SK-N-SH (cell line): Measurements from ENCODE around the gene RPS27A. TPM values are rescaled to one million over a fixed set of nuclear protein-coding genes. Genes with fewer than 3 reads are reported as not detected.
A peak's percentile ranks its signal among the peaks of the same experiment; 100 is the strongest.

ENCODE experiments used
- CTCF ChIA-PET: fragments of 300-600, 350-600 bp; formaldehyde crosslinking; extraction: SDS; loops from one replicate; lab custom pipeline; 2021; lab: Yijun Ruan, JAX
- POLR2A ChIA-PET: fragments of 350-600 bp; sonication (Branson Sonifier 250); formaldehyde crosslinking; extraction: SDS; loops from one replicate; lab custom pipeline; 2020; ENCODE audit warnings: antibody characterized with exemption, inconsistent platforms; lab: Yijun Ruan, JAX
- DNase-seq: peaks from one replicate; pipeline ENCODE4 v3.0.0; 2012
- H2AFZ ChIP-seq: fragments of 200-600 bp; sonication (generic); 2 replicates; pipeline ENCODE4 v1.8.1; 2016; ENCODE audit warnings: antibody characterized with exemption, mild to moderate bottlenecking, low read depth
- H3F3A ChIP-seq: fragments of 200-600 bp; sonication (generic); replicated peaks from 2 replicates; pipeline ENCODE3; 2016; ENCODE audit warnings: antibody characterized with exemption, mild to moderate bottlenecking; ENCODE audit not compliant: insufficient read depth
- H3K27ac ChIP-seq, 2 experiments: fragments of 200-500 bp in 1 of 2; fragments of 200-600 bp in 1 of 2; sonication (Bioruptor generic) in 1 of 2; sonication (generic), shearing (Covaris generic) in 1 of 2; 2 replicates each; pipeline versions ENCODE4 v1.5.1 to v1.6.1; 2014 to 2016; ENCODE audit warnings: low read depth in 2 of 2, inconsistent platforms in 1 of 2, low read length in 1 of 2, mild to moderate bottlenecking in 1 of 2, mixed read lengths in 1 of 2
- H3K27me3 ChIP-seq: fragments of 200-600 bp; sonication (generic), shearing (Covaris generic); 2 replicates; pipeline ENCODE4 v1.6.1; 2016; ENCODE audit warnings: mixed run types; ENCODE audit not compliant: insufficient read depth
- H3K36me3 ChIP-seq, 2 experiments: fragments of 200-500 bp in 1 of 2; fragments of 200-600 bp in 1 of 2; sonication (Bioruptor generic) in 1 of 2; sonication (generic) in 1 of 2; replicated peaks in 1 of 2; 2 replicates each; pipeline versions ENCODE3 to v1.5.1; 2014 to 2016; ENCODE audit warnings: low read length in 1 of 2, mild to moderate bottlenecking in 1 of 2; ENCODE audit not compliant: insufficient read depth in 2 of 2, control insufficient read depth in 1 of 2
- H3K4me1 ChIP-seq, 2 experiments: fragments of 200-500 bp in 1 of 2; fragments of 200-600 bp in 1 of 2; sonication (Bioruptor generic) in 1 of 2; sonication (generic), shearing (Covaris generic) in 1 of 2; 2 replicates each; pipeline versions ENCODE4 v1.5.1 to v1.6.1; 2014 to 2016; ENCODE audit warnings: low read depth in 1 of 2, low read length in 1 of 2, mixed run types in 1 of 2; ENCODE audit not compliant: insufficient read depth in 2 of 2, control insufficient read depth in 1 of 2
- H3K4me2 ChIP-seq: fragments of 200-600 bp; sonication (generic), shearing (Covaris generic); 2 replicates; pipeline ENCODE4 v1.6.1; 2017; ENCODE audit warnings: mixed run types
- H3K4me3 ChIP-seq, 2 experiments: fragments of 200-500 bp in 1 of 2; fragments of 200-600 bp in 1 of 2; sonication (Bioruptor generic) in 1 of 2; sonication (generic), shearing (Covaris generic) in 1 of 2; 2 replicates each; pipeline versions ENCODE4 v1.5.1 to v1.8.1; 2014 to 2016; ENCODE audit warnings: low read depth in 2 of 2, inconsistent platforms in 1 of 2, low read length in 1 of 2, mild to moderate bottlenecking in 1 of 2, mixed read lengths in 1 of 2, moderate library complexity in 1 of 2
- H3K79me2 ChIP-seq: fragments of 200-600 bp; sonication (generic); 2 replicates; pipeline ENCODE4 v1.8.1; 2017; ENCODE audit warnings: mild to moderate bottlenecking; ENCODE audit not compliant: insufficient read depth
- H3K9ac ChIP-seq: fragments of 200-600 bp; sonication (generic); 2 replicates; pipeline ENCODE4 v1.6.1; 2017; ENCODE audit warnings: mixed run types
- H3K9me2 ChIP-seq: fragments of 200-600 bp; sonication (generic); 2 replicates; pipeline ENCODE4 v1.6.1; 2017; ENCODE audit warnings: mixed run types
- H3K9me3 ChIP-seq: fragments of 200-600 bp; sonication (generic); 2 replicates; pipeline ENCODE4 v1.6.1; 2017; ENCODE audit warnings: mixed run types, mild to moderate bottlenecking, moderate library complexity
- H4K20me1 ChIP-seq: fragments of 200-600 bp; sonication (generic); 2 replicates; pipeline ENCODE4 v1.6.1; 2017; ENCODE audit warnings: mild to moderate bottlenecking, mixed run types; ENCODE audit not compliant: insufficient read depth
- CHD2 ChIP-seq: fragments of 150-350 bp; IDR thresholded peaks from 2 replicates; pipeline ENCODE4 v1.6.1; 2018; ENCODE audit warnings: low read length; ENCODE audit not compliant: partially characterized antibody
- CTCF ChIP-seq: fragments of 200-600 bp; sonication (generic); IDR thresholded peaks from 2 replicates; pipeline ENCODE4 v1.6.1; 2017; ENCODE audit warnings: antibody characterized with exemption, mild to moderate bottlenecking, moderate library complexity
- ELF1 ChIP-seq: IDR thresholded peaks from 2 replicates; pipeline ENCODE4 v1.4.0; 2012
- FOSL2 ChIP-seq: IDR thresholded peaks from 2 replicates; pipeline ENCODE4 v1.4.0; 2012; ENCODE audit warnings: low read depth, mild to moderate bottlenecking, moderate library complexity, borderline replicate concordance
- FOXM1 ChIP-seq: IDR thresholded peaks from 2 replicates; pipeline ENCODE4 v1.4.0; 2012; ENCODE audit warnings: low read depth, mild to moderate bottlenecking
- GABPA ChIP-seq: IDR thresholded peaks from 2 replicates; pipeline ENCODE4 v1.4.0; 2012; ENCODE audit warnings: low read depth, mild to moderate bottlenecking
- GATA2 ChIP-seq: sonication (generic); formaldehyde crosslinking; IDR thresholded peaks from 2 replicates; pipeline ENCODE4 v1.5.0; 2020; ENCODE audit warnings: mild to moderate bottlenecking, missing genetic modification reagents
- MAX ChIP-seq: IDR thresholded peaks from 2 replicates; pipeline ENCODE4 v1.4.0; 2012; ENCODE audit warnings: low read depth
- MEF2A ChIP-seq: IDR thresholded peaks from 2 replicates; pipeline ENCODE4 v1.4.0; 2012; ENCODE audit warnings: low read depth, borderline replicate concordance
- MXI1 ChIP-seq: IDR thresholded peaks from 2 replicates; pipeline ENCODE4 v1.6.1; 2012; ENCODE audit warnings: mild to moderate bottlenecking, low read depth, low read length, improper control_type of control experiment
- NRF1 ChIP-seq: IDR thresholded peaks from 2 replicates; pipeline ENCODE4 v1.6.1; 2012; ENCODE audit warnings: low read depth, mild to moderate bottlenecking, low read length
- POLR2AphosphoS5 ChIP-seq: IDR thresholded peaks from 2 replicates; pipeline ENCODE4 v1.6.1; 2012; ENCODE audit warnings: low read depth, low read length
- RAD21 ChIP-seq: IDR thresholded peaks from 2 replicates; pipeline ENCODE4 v1.6.1; 2012; ENCODE audit warnings: mild to moderate bottlenecking, low read length
- REST ChIP-seq: IDR thresholded peaks from 2 replicates; pipeline ENCODE4 v1.6.1; 2012; ENCODE audit warnings: mild to moderate bottlenecking, low read depth, low read length, moderate library complexity
- RFX5 ChIP-seq: IDR thresholded peaks from 2 replicates; pipeline ENCODE4 v1.6.1; 2012; ENCODE audit warnings: mild to moderate bottlenecking, improper control_type of control experiment, low read length
- RXRA ChIP-seq: IDR thresholded peaks from 2 replicates; pipeline ENCODE4 v1.4.0; 2012; ENCODE audit warnings: low read depth, mild to moderate bottlenecking, borderline replicate concordance
- TAF1 ChIP-seq: IDR thresholded peaks from 2 replicates; pipeline ENCODE4 v1.6.1; 2012; ENCODE audit warnings: low read depth, mild to moderate bottlenecking, low read length, moderate library complexity, borderline replicate concordance
- TCF12 ChIP-seq: IDR thresholded peaks from 2 replicates; pipeline ENCODE4 v1.4.0; 2012
- USF2 ChIP-seq: fragments of 150-350 bp; IDR thresholded peaks from 2 replicates; pipeline ENCODE4 v1.6.1; 2017; ENCODE audit warnings: antibody characterized with exemption, low read length, low read depth, borderline replicate concordance
- YY1 ChIP-seq: IDR thresholded peaks from 2 replicates; pipeline ENCODE4 v1.4.0; 2012; ENCODE audit warnings: low read depth, mild to moderate bottlenecking
- WGBS: methylation state at CpG from one replicate; pipeline ENCODE4 v1.1.6; 2017; ENCODE audit warnings: low lambda C conversion rate; 5-methylcytosine and 5-hydroxymethylcytosine counted together
- polyA plus RNA-seq, 3 experiments: library from polyadenylated mRNA; depleted of rRNA; stranded (reverse); fragments of >200 nt; gene quantifications; 2 replicates each; pipeline ENCODE4 v1.2.3, GENCODE V29; 2012
- TF ChIP-seq, protein P1 (sequence below): IDR thresholded peaks from 2 replicates; pipeline ENCODE4 v1.4.0; 2012; ENCODE audit warnings: low read depth, borderline replicate concordance
- TF ChIP-seq, protein P2 (sequence below): fragments of 150-350 bp; IDR thresholded peaks from 2 replicates; pipeline ENCODE4 v1.6.1; 2016; ENCODE audit warnings: mild to moderate bottlenecking, low read depth, low read length

RPS27A gene
- 1,777 and 2,471 TPM in 2 replicates for polyA plus RNA-seq (2012; rRNA removed)
- polyA plus RNA-seq (2012; cell fraction: cytosol; rRNA removed): 3,120 and 3,746 TPM in 2 replicates
- polyA plus RNA-seq (2012; cell fraction: nucleus; rRNA removed): 421 and 492 TPM in 2 replicates

GRCh38 chr2:55232084-55232862 is at the start of gene RPS27A, which contains the start of gene CLHC1:
TSS of gene RPS27A (plus strand) at chr2:55232688. CDS start at chr2:55232825, 137 bp downstream.
TSS of gene CLHC1 (minus strand) at chr2:55232293. CDS start at chr2:55222411, 9,882 bp downstream.
- no peaks in the 10 kb centered on the region for H3K27me3 ChIP-seq
- TF ChIP-seq YY1: peak; percentile 78
- TF ChIP-seq RXRA: no peak
- TF ChIP-seq ELF1: peak; percentile 98
- TF ChIP-seq FOSL2: no peak
- TF ChIP-seq, protein P1, sequence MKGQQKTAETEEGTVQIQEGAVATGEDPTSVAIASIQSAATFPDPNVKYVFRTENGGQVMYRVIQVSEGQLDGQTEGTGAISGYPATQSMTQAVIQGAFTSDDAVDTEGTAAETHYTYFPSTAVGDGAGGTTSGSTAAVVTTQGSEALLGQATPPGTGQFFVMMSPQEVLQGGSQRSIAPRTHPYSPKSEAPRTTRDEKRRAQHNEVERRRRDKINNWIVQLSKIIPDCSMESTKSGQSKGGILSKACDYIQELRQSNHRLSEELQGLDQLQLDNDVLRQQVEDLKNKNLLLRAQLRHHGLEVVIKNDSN: peak; percentile 52; the same call in 1 of the 2 replicates
- TF ChIP-seq MXI1: peak; percentile 93
- peak; percentile 61 for TF ChIP-seq CHD2
- peak; percentile 93 for TF ChIP-seq POLR2AphosphoS5
- TF ChIP-seq RAD21: no peak
- TF ChIP-seq MEF2A: no peak
- peak; percentile 61; the same call in 1 of the 2 replicates for TF ChIP-seq MAX
- peak; percentile 59 for TF ChIP-seq GABPA
- TF ChIP-seq GATA2 (CRISPR knock-in tag): no peak; the same call in 1 of the 2 replicates
- no peak for TF ChIP-seq RFX5
- TF ChIP-seq FOXM1: no peak
- TF ChIP-seq, protein P2, sequence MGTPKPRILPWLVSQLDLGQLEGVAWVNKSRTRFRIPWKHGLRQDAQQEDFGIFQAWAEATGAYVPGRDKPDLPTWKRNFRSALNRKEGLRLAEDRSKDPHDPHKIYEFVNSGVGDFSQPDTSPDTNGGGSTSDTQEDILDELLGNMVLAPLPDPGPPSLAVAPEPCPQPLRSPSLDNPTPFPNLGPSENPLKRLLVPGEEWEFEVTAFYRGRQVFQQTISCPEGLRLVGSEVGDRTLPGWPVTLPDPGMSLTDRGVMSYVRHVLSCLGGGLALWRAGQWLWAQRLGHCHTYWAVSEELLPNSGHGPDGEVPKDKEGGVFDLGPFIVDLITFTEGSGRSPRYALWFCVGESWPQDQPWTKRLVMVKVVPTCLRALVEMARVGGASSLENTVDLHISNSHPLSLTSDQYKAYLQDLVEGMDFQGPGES: no peak
- peak; percentile 68 for TF ChIP-seq NRF1
- TF ChIP-seq REST: no peak; the same call in 1 of the 2 replicates
- peak; percentile 93; the same call in 1 of the 2 replicates for TF ChIP-seq TAF1
- no peak for TF ChIP-seq TCF12
- no peak for TF ChIP-seq CTCF
- 0 out of 2 replicates have a peak, but pooled peaks have one; percentile 18 for TF ChIP-seq USF2
- H3K9me2 ChIP-seq: no peaks in the 10 kb centered on the region
- H3K9me3 ChIP-seq: no peaks in the 10 kb centered on the region
- H3F3A ChIP-seq: peaks cover 34% of the 10 kb centered on the region
- peaks cover 12% of the 10 kb centered on the region; the same call in 1 of the 2 replicates for H4K20me1 ChIP-seq
- CTCF ChIA-PET: interaction anchor here (1.0 to 1.4 kb wide), 3 partner anchors 10 to 199 kb away, joined by 3 to 4 read pairs (median 3); no protein-coding TSS in a partner anchor
- peaks cover 62% of the 10 kb centered on the region for H3K79me2 ChIP-seq
- H3K36me3 ChIP-seq: peaks cover 38 to 39% of the 10 kb centered on the region in 2 experiments
- peak within 1 kb of the TSS; percentile 96 for H2AFZ ChIP-seq
- H3K4me3 ChIP-seq: peak within 1 kb of the TSS; percentile 93 to 98
- H3K4me1 ChIP-seq: peaks cover 12 to 13% of the 10 kb centered on the region in 2 experiments; a peak in 3 of 4 replicates
- peak; percentile 92 for DNase-seq
- under 1% methylated on average over 37 of the region's 37 CpGs for WGBS
- peak within 1 kb of the TSS; percentile 90 for H3K4me2 ChIP-seq
- peak within 1 kb of the TSS; percentile 98 for H3K9ac ChIP-seq
- POLR2A ChIA-PET: interaction anchor here (0.6 to 1.3 kb wide), 6 partner anchors 9 to 1221 kb away, joined by 3 to 6 read pairs (median 4); partner anchors contain the start of genes CCDC88A and CFAP36
- H3K27ac ChIP-seq: peak within 1 kb of the TSS; percentile 95 to 98
